Transverse colon (tissue), 4 donors: ENCODE data around the gene ENOX1. TPM values are rescaled to one million over a fixed set of nuclear protein-coding genes. Genes with fewer than 3 reads are reported as not detected.

Experiments used
- DNase-seq: peaks from one replicate; pipeline ENCODE4 v3.0.0-alpha.2; 2019
- H3K27ac ChIP-seq, 4 donors: fragments of 200-600 bp; sonication (generic); 2 replicates each; pipeline ENCODE4 v1.5.1; 2016 to 2018; ENCODE audit warnings: inconsistent platforms in 4 of 4
- H3K27me3 ChIP-seq: fragments of 200-600 bp; sonication (generic); 2 replicates; pipeline ENCODE4 v1.5.1; 2017; ENCODE audit warnings: inconsistent platforms
- H3K36me3 ChIP-seq, 4 donors: fragments of 200-600 bp; sonication (generic); 2 replicates each; pipeline ENCODE4 v1.5.1; 2017 to 2019; ENCODE audit warnings: inconsistent platforms in 4 of 4
- H3K4me1 ChIP-seq, 4 donors: fragments of 200-600 bp; sonication (generic); 2 replicates each; pipeline ENCODE4 v1.5.1; 2017 to 2020; ENCODE audit warnings: inconsistent platforms in 4 of 4
- H3K4me3 ChIP-seq, 4 donors: fragments of 200-600 bp; sonication (generic); 1 replicate in 1 of 4; 2 replicates in 3 of 4; pipeline versions ENCODE4 v1.5.1 to v1.6.1; 2017 to 2019; ENCODE audit warnings: inconsistent platforms in 4 of 4
- H3K9me3 ChIP-seq, 2 donors: fragments of 200-600 bp; sonication (generic); 2 replicates each; pipeline ENCODE4 v1.5.1; 2017 to 2019; ENCODE audit warnings: inconsistent platforms in 2 of 2
- CTCF ChIP-seq, 5 experiments: fragments of 200-600 bp in 3 of 5; fragments of 450-650 bp in 2 of 5; sonication (generic) in 3 of 5; IDR thresholded peaks; 1 replicate in 2 of 5; 2 replicates in 3 of 5; pipeline ENCODE4 v1.5.1; 2016 to 2017; ENCODE audit warnings: antibody characterized with exemption in 5 of 5, inconsistent platforms in 3 of 5, mild to moderate bottlenecking in 2 of 5, moderate library complexity in 1 of 5
- EP300 ChIP-seq: sonication (generic); formaldehyde crosslinking; IDR thresholded peaks from one replicate; pipeline ENCODE4 v1.6.1; 2017; ENCODE audit warnings: antibody characterized with exemption, low read depth
- POLR2A ChIP-seq: fragments of 450-650 bp; IDR thresholded peaks from one replicate; pipeline ENCODE4 v1.6.1; 2016; ENCODE audit warnings: antibody characterized with exemption, mild to moderate bottlenecking, moderate library complexity
- POLR2AphosphoS5 ChIP-seq, 3 donors: sonication (generic); formaldehyde crosslinking; IDR thresholded peaks; one replicate each; pipeline ENCODE4 v1.6.1; 2016; ENCODE audit warnings: antibody characterized with exemption in 3 of 3
- WGBS, 2 donors: methylation state at CpG; one replicate each; pipeline ENCODE4 v1.1.5; 2018; ENCODE audit warnings: low coverage in 1 of 2; 5-methylcytosine and 5-hydroxymethylcytosine counted together
- in situ Hi-C, 4 donors: fragments of 200-750 bp; cut with MboI; loops; one replicate each; pipeline versions ENCODE4 v1.15.0 to v1.15.1; 2017; ENCODE audit warnings: low sequenced_read_pairs in 3 of 4, low pct_ligation_motif_present in 1 of 4, low pct_unique_long_range_greater_than_20kb in 1 of 4
- intact Hi-C: fragments of 100-400 bp; cut with DNase I; formaldehyde crosslinking; loops from one replicate; pipeline ENCODE4 v1.15.1; 2023; ENCODE audit warnings: low total_unique reads
- total RNA-seq, 4 donors: library from RNA; depleted of rRNA; stranded (reverse); fragments of >200 nt; gene quantifications; one replicate each; pipeline ENCODE4 v1.1.0, GENCODE V29; 2016

Gene ENOX1
- total RNA-seq, 4 donors from 2014 or later, result 1.5 to 6.4 (median 2.2) TPM

GRCh38 chr13:43266936-43267615, 519.7 kb downstream of the ENOX1 start:
- Histone ChIP-seq H3K27me3 (no peaks in the 10 kb centered on the region), H3K27ac (no peak overlapping the region), H3K4me1 (peaks cover 0 to 13% (median 6%) of the 10 kb centered on the region in 4 donors), H3K4me3 (no peak overlapping the region), H3K36me3 (no peaks in the 10 kb centered on the region), H3K9me3 (no peaks in the 10 kb centered on the region)
- intact Hi-C loops, result loop anchor here (5.0 kb wide), 1 partner anchor 1305 kb away; no protein-coding TSS in a partner anchor
- TF ChIP-seq CTCF (IDR thresholded peaks at IDR 0.05) (no peak), POLR2A (no peak), EP300 (no peak), POLR2AphosphoS5 (IDR thresholded peaks at IDR 0.05) (no peak)
- in situ Hi-C loops, result no loop called here
- DNase-seq, result no peak
- 78 to 84% methylated on average over 3 to 9 of the region's 9 CpGs for WGBS, 2 donors

DNA sequence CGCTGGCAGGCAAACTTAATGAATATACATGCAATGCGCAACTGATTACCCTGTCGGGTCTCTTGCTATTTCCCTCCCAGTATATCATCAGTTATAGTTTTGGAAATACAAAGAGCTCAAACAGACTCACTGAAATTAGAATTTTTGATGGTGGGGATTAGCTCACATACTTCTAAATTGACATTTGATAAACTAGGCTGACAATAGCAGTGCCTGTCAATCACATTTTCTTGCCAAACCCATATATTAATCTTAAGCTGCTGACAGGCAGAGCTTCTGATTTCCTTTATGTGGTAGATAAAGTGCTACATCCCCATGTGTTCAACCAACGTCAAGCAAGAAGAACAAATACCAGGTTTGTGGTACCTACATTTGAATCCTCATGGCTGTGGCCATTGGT, 521.7 kb downstream of the ENOX1 start:
- intact Hi-C loops (loop anchor here (5.0 kb wide), 1 partner anchor 1307 kb away; no protein-coding TSS in a partner anchor), in situ Hi-C loops (no loop called here)
- H3K36me3 ChIP-seq, result no peaks in the 10 kb centered on the region
- 47 to 67% methylated on average over 4 of the region's 4 CpGs for WGBS, 2 donors
- no peaks in the 10 kb centered on the region for H3K27me3 ChIP-seq
- no peak overlapping the region for H3K4me3 ChIP-seq
- no peak for DNase-seq
- H3K9me3 ChIP-seq, result no peaks in the 10 kb centered on the region
- peaks cover 0 to 12% (median under 1%) of the 10 kb centered on the region in 4 donors for H3K4me1 ChIP-seq
- TF ChIP-seq POLR2A (no peak), EP300 (no peak), POLR2AphosphoS5 (IDR thresholded peaks at IDR 0.05) (no peak)
- H3K27ac ChIP-seq, result no peak overlapping the region

GRCh38 chr13:43264458-43264857, 522.3 kb downstream of the ENOX1 start:
- Histone ChIP-seq H3K4me3 (no peak overlapping the region), H3K4me1 (peaks cover 0 to 6% (median 0%) of the 10 kb centered on the region in 4 donors), H3K36me3 (no peaks in the 10 kb centered on the region), H3K27me3 (no peaks in the 10 kb centered on the region), H3K9me3 (no peaks in the 10 kb centered on the region), H3K27ac (no peak overlapping the region)
- no peak for DNase-seq
- WGBS, 2 donors, result 70 to 97% methylated on average over 1 of the region's 1 CpG
- no peak for TF ChIP-seq CTCF (IDR thresholded peaks at IDR 0.05)
- no peak for TF ChIP-seq POLR2A
- no peak for TF ChIP-seq EP300
- no peak for TF ChIP-seq POLR2AphosphoS5 (IDR thresholded peaks at IDR 0.05)
- intact Hi-C loops, result no loop called here
- in situ Hi-C loops, result no loop called here

- TF ChIP-seq EP300 (no peak), POLR2A (no peak), CTCF (IDR thresholded peaks at IDR 0.05) (no peak), POLR2AphosphoS5 (IDR thresholded peaks at IDR 0.05) (no peak)
- no peaks in the 10 kb centered on the region for H3K36me3 ChIP-seq
- DNase-seq, result no peak
- intact Hi-C loops, result no loop called here
- no peak overlapping the region for H3K4me3 ChIP-seq
- in situ Hi-C loops, result no loop called here
- 73 to 100% methylated on average over 1 to 2 of the region's 2 CpGs for WGBS, 2 donors
- H3K27me3 ChIP-seq, result no peaks in the 10 kb centered on the region
- H3K4me1 ChIP-seq, result no peaks in the 10 kb centered on the region
- H3K9me3 ChIP-seq, result no peaks in the 10 kb centered on the region
- no peak overlapping the region for H3K27ac ChIP-seq
These were observed 523.7 kb downstream of the ENOX1 start for GRCh38 chr13:43263047-43263446.
